IPS DF 19.7 (cell line): ENCODE measurements around the gene ALDH1L1.

ENCODE experiments used
- DNase-seq: peaks from one replicate; pipeline ENCODE4 v3.0.0-alpha.2; 2013; ENCODE audit warnings: low read depth, low spot score

ALDH1L1 gene

GRCh38 chr3:126134219-126134975 is 46.0 kb downstream of the ALDH1L1 start:
- no peak for DNase-seq

- no peak for DNase-seq
Measured at GRCh38 chr3:126133606-126134005, 46.8 kb downstream of the ALDH1L1 start.

GRCh38 chr3:126132751-126133511 is 47.5 kb downstream of the ALDH1L1 start:
- DNase-seq, result no peak

GRCh38 chr3:126131881-126132750 is 48.3 kb downstream of the ALDH1L1 start:
- no peak for DNase-seq

- no peak for DNase-seq
Measured at GRCh38 chr3:126130981-126131745, 49.2 kb downstream of the ALDH1L1 start.

GRCh38 chr3:126130081-126130855 is 50.1 kb downstream of the ALDH1L1 start:
- DNase-seq, result no peak

GRCh38 chr3:126129398-126129891 is 50.9 kb downstream of the ALDH1L1 start:
- DNase-seq, result no peak

- no peak for DNase-seq
Measured at GRCh38 chr3:126128504-126129397, 51.6 kb downstream of the ALDH1L1 start.

- DNase-seq, result no peak
Measured at GRCh38 chr3:126127904-126128303, 52.5 kb downstream of the ALDH1L1 start.

GRCh38 chr3:126127452-126127851 is 52.9 kb downstream of the ALDH1L1 start:
- no peak for DNase-seq

- no peak for DNase-seq
Measured at GRCh38 chr3:126126811-126127431, 53.5 kb downstream of the ALDH1L1 start.

- DNase-seq, result no peak
Measured at GRCh38 chr3:126126286-126126685, 54.1 kb downstream of the ALDH1L1 start.

GRCh38 chr3:126125781-126126251 is 54.6 kb downstream of the ALDH1L1 start:
- DNase-seq, result no peak

- DNase-seq, result no peak
Measured at GRCh38 chr3:126125341-126125740, 55.0 kb downstream of the ALDH1L1 start.

- DNase-seq, result no peak
Measured at GRCh38 chr3:126124896-126125295, 55.5 kb downstream of the ALDH1L1 start.

- no peak for DNase-seq
Measured at GRCh38 chr3:126124148-126124868, 56.1 kb downstream of the ALDH1L1 start.

GRCh38 chr3:126121632-126122031 is 58.8 kb downstream of the ALDH1L1 start:
- DNase-seq, result no peak

GRCh38 chr3:126121074-126121473 is 59.3 kb downstream of the ALDH1L1 start:
- no peak for DNase-seq
